CD14-positive monocyte (primary cell): Measurements from ENCODE around the gene DHRS1. TPM values are rescaled to one million over a fixed set of nuclear protein-coding genes. Genes with fewer than 3 reads are reported as not detected.

Experiments used
- DNase-seq, 3 donors: peaks; one replicate each; pipeline ENCODE4 v3.0.0-alpha.2; 2011 to 2022
- H2AFZ ChIP-seq: 2 replicates; pipeline ENCODE4 v1.6.0; 2012; ENCODE audit warnings: mild to moderate bottlenecking, low read depth, low read length, inconsistent platforms; ENCODE audit not compliant: insufficient read depth, poor library complexity, severe bottlenecking
- H3K27ac ChIP-seq, 2 donors: 1 replicate in 1 of 2; 2 replicates in 1 of 2; pipeline ENCODE4 v1.5.1; 2012 to 2013; ENCODE audit warnings: low read length in 2 of 2, control low read depth in 1 of 2, inconsistent platforms in 1 of 2, low read depth in 1 of 2, mild to moderate bottlenecking in 1 of 2
- H3K27me3 ChIP-seq, 2 donors: one replicate each; pipeline versions ENCODE4 v1.6.0 to v1.6.1; 2011 to 2013; ENCODE audit warnings: low read length in 2 of 2; ENCODE audit not compliant: control insufficient read depth in 2 of 2, insufficient read depth in 2 of 2
- H3K36me3 ChIP-seq, 2 donors: replicated peaks in 1 of 2; 1 replicate in 1 of 2; 2 replicates in 1 of 2; pipeline versions ENCODE4 v1.5.1 to v1.6.1; 2012 to 2013; ENCODE audit warnings: low read length in 2 of 2, control low read depth in 1 of 2, inconsistent platforms in 1 of 2, mild to moderate bottlenecking in 1 of 2; ENCODE audit not compliant: insufficient read depth in 2 of 2, control insufficient read depth in 1 of 2
- H3K4me1 ChIP-seq, 2 donors: 1 replicate in 1 of 2; 2 replicates in 1 of 2; pipeline versions ENCODE4 v1.5.1 to v1.6.1; 2012 to 2013; ENCODE audit warnings: low read length in 2 of 2, control low read depth in 1 of 2, inconsistent platforms in 1 of 2, mild to moderate bottlenecking in 1 of 2, moderate library complexity in 1 of 2; ENCODE audit not compliant: insufficient read depth in 2 of 2, control insufficient read depth in 1 of 2
- H3K4me2 ChIP-seq: replicated peaks from 2 replicates; pipeline ENCODE3; 2012; ENCODE audit warnings: low read length, moderate library complexity, mild to moderate bottlenecking; ENCODE audit not compliant: poor library complexity, severe bottlenecking; ENCODE audit errors: extremely low read depth
- H3K4me3 ChIP-seq, 3 experiments: fragments of 200-600 bp in 1 of 3; sonication (generic) in 1 of 3; replicated peaks in 1 of 3; 1 replicate in 2 of 3; 2 replicates in 1 of 3; pipeline ENCODE4 v1.5.1; 2011 to 2013; ENCODE audit warnings: low read length in 3 of 3, mild to moderate bottlenecking in 3 of 3, control low read depth in 2 of 3, low read depth in 2 of 3, inconsistent platforms in 1 of 3, moderate library complexity in 1 of 3
- H3K79me2 ChIP-seq: 2 replicates; pipeline ENCODE4 v1.6.0; 2012; ENCODE audit warnings: mild to moderate bottlenecking, control low read depth, inconsistent platforms, low read length, moderate library complexity; ENCODE audit not compliant: insufficient read depth
- H3K9ac ChIP-seq: 2 replicates; pipeline ENCODE4 v1.6.0; 2017; ENCODE audit warnings: low read length, mild to moderate bottlenecking; ENCODE audit not compliant: insufficient read depth, poor library complexity, severe bottlenecking
- H3K9me3 ChIP-seq, 2 donors: replicated peaks in 1 of 2; 1 replicate in 1 of 2; 2 replicates in 1 of 2; pipeline versions ENCODE4 v1.5.1 to v1.6.1; 2012 to 2013; ENCODE audit warnings: low read length in 2 of 2, control low read depth in 1 of 2; ENCODE audit not compliant: control insufficient read depth in 1 of 2, insufficient read depth in 1 of 2
- H4K20me1 ChIP-seq: 2 replicates; pipeline ENCODE4 v1.6.0; 2012; ENCODE audit warnings: mild to moderate bottlenecking, low read length, control low read depth, moderate library complexity; ENCODE audit not compliant: insufficient read depth
- H3K27ac Mint-ChIP-seq, 7 donors: one replicate each; pipeline ENCODE4 v1.8.0; 2020; ENCODE audit warnings: mild to moderate bottlenecking in 7 of 7, mixed read lengths in 7 of 7, moderate library complexity in 6 of 7, inconsistent platforms in 2 of 7
- H3K27me3 Mint-ChIP-seq, 3 donors: one replicate each; pipeline ENCODE4 v1.8.0; 2021 to 2022; ENCODE audit warnings: low read depth in 3 of 3, mild to moderate bottlenecking in 3 of 3, mixed read lengths in 3 of 3, moderate library complexity in 3 of 3, inconsistent platforms in 1 of 3
- H3K36me3 Mint-ChIP-seq, 2 donors: one replicate each; pipeline ENCODE4 v1.8.0; 2020; ENCODE audit warnings: mixed read lengths in 2 of 2, inconsistent platforms in 1 of 2, mild to moderate bottlenecking in 1 of 2
- H3K4me1 Mint-ChIP-seq: one replicate; pipeline ENCODE4 v1.8.0; 2020; ENCODE audit warnings: mild to moderate bottlenecking, mixed read lengths
- H3K4me3 Mint-ChIP-seq, 2 donors: one replicate each; pipeline ENCODE4 v1.8.0; 2020; ENCODE audit warnings: mild to moderate bottlenecking in 2 of 2, mixed read lengths in 2 of 2, moderate library complexity in 1 of 2
- H3K9me3 Mint-ChIP-seq, 7 donors: one replicate each; pipeline ENCODE4 v1.8.0; 2020 to 2022; ENCODE audit warnings: mixed read lengths in 7 of 7, mild to moderate bottlenecking in 6 of 7, moderate library complexity in 6 of 7, inconsistent platforms in 2 of 7
- CTCF ChIP-seq: fragments of 200-600 bp; IDR thresholded peaks from one replicate; pipeline ENCODE4 v1.8.0; 2022; ENCODE audit warnings: antibody characterized with exemption, mild to moderate bottlenecking
- WGBS: methylation state at CpG from one replicate; pipeline ENCODE4 v1.1.5; 2013; ENCODE audit warnings: missing lambda C conversion rate; ENCODE audit not compliant: insufficient coverage; 5-methylcytosine and 5-hydroxymethylcytosine counted together
- intact Hi-C, 2 donors: fragments of 100-400 bp; cut with micrococcal nuclease; formaldehyde crosslinking; loops; one replicate each; pipeline versions ENCODE4 v1.15.0 to v1.15.1; 2023
- polyA plus RNA-seq, 3 donors: library from polyadenylated mRNA; depleted of rRNA in 1 of 3; unstranded in 2 of 3; stranded (reverse) in 1 of 3; fragments of 300-500 nt in 2 of 3; fragments of >200 nt in 1 of 3; fragmentation: Illumina TruSeq in 2 of 3; gene quantifications; 1 replicate in 2 of 3; 2 replicates in 1 of 3; pipeline ENCODE4 v1.2.3, GENCODE V29; 2012 to 2021

DHRS1 gene
- polyA plus RNA-seq, 3 donors, result 31.6 to 49.4 (median 48.8) TPM

- Mint-ChIP-seq H3K27ac (peak overlapping the region; percentile 90 to 97 (median 95)), H3K27me3 (peaks cover 0 to 3% (median 0%) of the 10 kb centered on the region in 3 donors), H3K36me3 (peaks cover 11 to 15% of the 10 kb centered on the region in 2 donors), H3K4me1 (peaks cover 78% of the 10 kb centered on the region), H3K9me3 (peaks cover 0 to 4% (median 0%) of the 10 kb centered on the region in 7 donors), H3K4me3 (peak overlapping the region in 1 of 2 donors; percentile 62)
- H3K27ac ChIP-seq, result peak overlapping the region; percentile 79 to 98
- peaks cover 82 to 86% of the 10 kb centered on the region in 2 donors for H3K4me1 ChIP-seq
- peak overlapping the region in 1 of 3 experiments; percentile 53 for H3K4me3 ChIP-seq
- no peaks in the 10 kb centered on the region for H4K20me1 ChIP-seq
- no peaks in the 10 kb centered on the region for H3K27me3 ChIP-seq
- peaks cover 9 to 11% of the 10 kb centered on the region in 2 donors for H3K36me3 ChIP-seq
- DNase-seq, result peak; percentile 76 to 93 (median 88)
- H3K9me3 ChIP-seq, result no peaks in the 10 kb centered on the region
- peaks cover 66% of the 10 kb centered on the region for H3K79me2 ChIP-seq
- H3K4me2 ChIP-seq, result peak overlapping the region; percentile 56
- no peak overlapping the region for H3K9ac ChIP-seq
- 0% methylated on average over 2 of the region's 3 CpGs for WGBS
- no peak for TF ChIP-seq CTCF
- H2AFZ ChIP-seq, result no peak overlapping the region
- intact Hi-C loops, result no loop called here
Measured at GRCh38 chr14:24274101-24274543, 25.5 kb downstream of the DHRS1 start.

GRCh38 chr14:24273422-24273998, 26.1 kb downstream of the DHRS1 start:
- Histone ChIP-seq H3K27ac (peak overlapping the region; percentile 79 to 98), H3K4me1 (peaks cover 76 to 80% of the 10 kb centered on the region in 2 donors), H3K9me3 (no peaks in the 10 kb centered on the region), H3K4me2 (peak overlapping the region; percentile 56), H4K20me1 (no peaks in the 10 kb centered on the region), H3K36me3 (peaks cover 15 to 17% of the 10 kb centered on the region in 2 donors), H3K4me3 (peak overlapping the region in 1 of 3 experiments; percentile 53), H2AFZ (no peak overlapping the region), H3K9ac (no peak overlapping the region), H3K27me3 (no peaks in the 10 kb centered on the region), H3K79me2 (peaks cover 60% of the 10 kb centered on the region)
- no CpG with 5 or more reads among the region's 3 CpGs for WGBS
- TF ChIP-seq CTCF, result no peak
- Mint-ChIP-seq H3K9me3 (peaks cover 0 to 4% (median 0%) of the 10 kb centered on the region in 7 donors), H3K4me3 (peak overlapping the region in 1 of 2 donors; percentile 62), H3K4me1 (peaks cover 72% of the 10 kb centered on the region), H3K27me3 (no peaks in the 10 kb centered on the region), H3K27ac (peak overlapping the region; percentile 90 to 97 (median 95)), H3K36me3 (peaks cover 17 to 19% of the 10 kb centered on the region in 2 donors)
- DNase-seq, result peak; percentile 18 to 59 (median 56)
- intact Hi-C loops, result no loop called here
